Measurements from ENCODE around the gene SUPT4H1. TPM values are rescaled to one million over a fixed set of nuclear protein-coding genes. Genes with fewer than 3 reads are reported as not detected.

Gene SUPT4H1
- total RNA-seq, 1 donor from 2014 or later, result 55.2 TPM

DNA sequence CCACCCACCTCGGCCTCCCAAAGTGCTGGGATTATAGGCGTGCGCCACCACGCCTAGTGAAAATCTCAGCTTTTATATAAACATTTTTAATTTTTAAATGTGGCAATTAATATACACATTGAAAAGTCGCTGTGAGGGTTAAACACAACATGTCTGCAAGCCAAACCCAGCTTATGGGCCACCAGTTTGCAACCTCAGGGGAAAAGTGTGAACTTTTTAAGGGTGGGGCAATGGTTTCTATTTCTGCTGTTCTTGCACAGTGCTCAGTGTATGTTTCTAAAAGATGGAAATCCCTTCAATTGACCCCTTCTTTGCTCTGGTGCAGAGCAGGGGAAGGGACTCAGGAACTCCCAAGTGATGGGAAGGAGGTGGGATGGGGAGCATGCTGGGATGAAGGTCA is 18.3 kb upstream of the SUPT4H1 start:
- Histone ChIP-seq H3K27me3 (ENCODE audit: low read depth) (no peaks in the 10 kb centered on the region), H3K4me1 (no peaks in the 10 kb centered on the region), H3K36me3 (peaks cover 5% of the 10 kb centered on the region), H3K4me3 (no peak overlapping the region), H3K27ac (replicated peaks) (no peak overlapping the region), H3K9me3 (replicated peaks) (no peaks in the 10 kb centered on the region)
- intact Hi-C loops (cut with micrococcal nuclease), result no loop called here
- no peak for TF ChIP-seq CTCF (IDR thresholded peaks at IDR 0.05; ENCODE audit: borderline replicate concordance)
- no peak for DNase-seq

DNA sequence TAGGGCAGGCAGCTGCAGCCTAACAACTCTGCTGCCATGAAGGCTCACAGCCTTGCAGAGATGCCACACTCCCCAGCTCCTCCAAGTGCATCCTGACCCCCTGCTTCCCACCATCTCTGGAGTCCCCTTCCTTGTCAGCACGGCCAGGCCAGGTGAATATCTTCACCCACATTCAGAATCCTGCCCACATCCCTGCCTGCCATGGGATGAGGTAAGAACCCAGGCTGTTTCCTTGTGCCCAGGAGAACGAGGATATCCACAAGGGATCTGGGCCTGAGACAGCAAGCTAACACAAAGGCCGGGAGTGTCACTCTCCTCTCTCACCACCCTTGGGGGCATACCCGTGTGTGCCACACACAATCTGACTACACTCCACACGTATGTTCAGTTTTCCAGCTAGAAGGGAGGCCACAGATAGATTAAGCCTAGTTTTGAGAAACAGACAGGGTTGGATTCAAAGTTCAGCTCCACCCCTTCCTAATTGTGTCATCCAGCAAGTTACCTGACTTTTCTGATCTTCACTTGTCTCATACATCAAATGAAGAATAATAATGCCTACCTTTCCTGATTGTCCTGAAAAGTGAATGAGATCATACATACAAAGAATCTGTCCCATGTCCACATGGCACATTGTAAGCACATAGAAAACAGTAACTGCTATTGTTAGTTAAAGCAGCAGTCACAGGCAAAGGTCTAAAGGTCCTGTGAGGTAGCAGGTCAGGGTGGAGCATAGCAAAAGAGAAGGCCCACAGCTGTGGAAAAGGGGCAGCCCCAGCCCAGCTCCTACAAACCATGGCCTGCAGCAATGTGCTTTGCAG is 17.4 kb upstream of the SUPT4H1 start:
- intact Hi-C loops (cut with micrococcal nuclease), result no loop called here
- no peaks in the 10 kb centered on the region for H3K27me3 ChIP-seq (ENCODE audit: low read depth)
- no peak overlapping the region for H3K4me3 ChIP-seq
- no peak for TF ChIP-seq CTCF (IDR thresholded peaks at IDR 0.05; ENCODE audit: borderline replicate concordance)
- DNase-seq, result no peak
- H3K9me3 ChIP-seq (replicated peaks), result no peaks in the 10 kb centered on the region
- no peak overlapping the region for H3K27ac ChIP-seq (replicated peaks)
- no peaks in the 10 kb centered on the region for H3K4me1 ChIP-seq
- peaks cover 5% of the 10 kb centered on the region for H3K36me3 ChIP-seq

GRCh38 chr17:58368860-58369213 is 16.8 kb upstream of the SUPT4H1 start:
- no peaks in the 10 kb centered on the region for H3K4me1 ChIP-seq
- no peak for TF ChIP-seq CTCF (IDR thresholded peaks at IDR 0.05; ENCODE audit: borderline replicate concordance)
- no peaks in the 10 kb centered on the region for H3K9me3 ChIP-seq (replicated peaks)
- H3K27ac ChIP-seq (replicated peaks), result no peak overlapping the region
- peaks cover 5% of the 10 kb centered on the region for H3K36me3 ChIP-seq
- DNase-seq, result no peak
- intact Hi-C loops (cut with micrococcal nuclease), result no loop called here
- no peaks in the 10 kb centered on the region for H3K27me3 ChIP-seq (ENCODE audit: low read depth)
- H3K4me3 ChIP-seq, result no peak overlapping the region

GRCh38 chr17:58367461-58367860 is 15.5 kb upstream of the SUPT4H1 start:
- H3K4me1 ChIP-seq, result no peaks in the 10 kb centered on the region
- no peaks in the 10 kb centered on the region for H3K27me3 ChIP-seq (ENCODE audit: low read depth)
- TF ChIP-seq CTCF (IDR thresholded peaks at IDR 0.05; ENCODE audit: borderline replicate concordance), result no peak
- H3K9me3 ChIP-seq (replicated peaks), result no peaks in the 10 kb centered on the region
- intact Hi-C loops (cut with micrococcal nuclease), result no loop called here
- DNase-seq, result no peak
- no peak overlapping the region for H3K4me3 ChIP-seq
- no peak overlapping the region for H3K27ac ChIP-seq (replicated peaks)
- peaks cover 5% of the 10 kb centered on the region for H3K36me3 ChIP-seq

GRCh38 chr17:58365980-58366595 is 14.1 kb upstream of the SUPT4H1 start:
- no peak for DNase-seq
- H3K36me3 ChIP-seq, result peaks cover 5% of the 10 kb centered on the region
- no peaks in the 10 kb centered on the region for H3K27me3 ChIP-seq (ENCODE audit: low read depth)
- no peak overlapping the region for H3K4me3 ChIP-seq
- H3K27ac ChIP-seq (replicated peaks), result no peak overlapping the region
- no peak for TF ChIP-seq CTCF (IDR thresholded peaks at IDR 0.05; ENCODE audit: borderline replicate concordance)
- no peaks in the 10 kb centered on the region for H3K4me1 ChIP-seq
- no peaks in the 10 kb centered on the region for H3K9me3 ChIP-seq (replicated peaks)
- intact Hi-C loops (cut with micrococcal nuclease), result no loop called here
